Choroid plexus epithelial cell (primary cell): Measurements from ENCODE around the gene PIERCE2.
"Not testable (repeated sequence)": the region's sequence is repeated elsewhere in the genome, so short reads cannot be mapped to it uniquely, and the experiment has no call there.

ENCODE experiments used
- DNase-seq: peaks from one replicate; pipeline ENCODE4 v3.0.0-alpha.2; 2010; ENCODE audit warnings: low read depth
- H3K4me3 ChIP-seq: 2 replicates; pipeline ENCODE4 v1.5.1; 2011; ENCODE audit warnings: low read depth, mild to moderate bottlenecking, control low read depth, low read length, moderate library complexity
- CTCF ChIP-seq: conservative IDR thresholded peaks from 2 replicates; pipeline ENCODE4 v1.5.1; 2011; ENCODE audit warnings: low read depth, mild to moderate bottlenecking, control low read depth, inconsistent platforms, low read length, moderate library complexity

Gene PIERCE2

GRCh38 chr15:55401786-55402246 is 6.5 kb upstream of the PIERCE2 start:
- no peak for DNase-seq
- no peak for TF ChIP-seq CTCF
- H3K4me3 ChIP-seq = no peak overlapping the region

GRCh38 chr15:55402707-55403106 is 5.6 kb upstream of the PIERCE2 start:
- DNase-seq = peak; percentile 50
- TF ChIP-seq CTCF = no peak

GRCh38 chr15:55403531-55403930 is 4.8 kb upstream of the PIERCE2 start:
- peak; percentile 81 for DNase-seq
- H3K4me3 ChIP-seq = no peak overlapping the region
- no peak for TF ChIP-seq CTCF

More at GRCh38 chr15:55402707-55403106, 5.6 kb upstream of the PIERCE2 start:
- H3K4me3 ChIP-seq = no peak overlapping the region

- peak overlapping the region; percentile 97 for H3K4me3 ChIP-seq
- DNase-seq = peak; percentile 30
- no peak for TF ChIP-seq CTCF
Observed at GRCh38 chr15:55407498-55408011, 740 bp upstream of the PIERCE2 start.

GRCh38 chr15:55408976-55409375 is 681 bp downstream of the PIERCE2 start:
- peak overlapping the region; percentile 97 for H3K4me3 ChIP-seq
- DNase-seq = not testable (repeated sequence)

GRCh38 chr15:55417678-55418077 is 9.4 kb downstream of the PIERCE2 start:
- H3K4me3 ChIP-seq, DNase-seq: not testable (repeated sequence)

- no peak for TF ChIP-seq CTCF
- H3K4me3 ChIP-seq = no peak overlapping the region
- DNase-seq = no peak
Observed at GRCh38 chr15:55420171-55420866, 12.0 kb downstream of the PIERCE2 start.

GRCh38 chr15:55422089-55422488 is 13.8 kb downstream of the PIERCE2 start:
- no peak for DNase-seq
- no peak overlapping the region for H3K4me3 ChIP-seq
- TF ChIP-seq CTCF = no peak
